IMR-90 (cell line): Measurements from ENCODE around the gene ARHGAP24. TPM values are rescaled to one million over a fixed set of nuclear protein-coding genes. Genes with fewer than 3 reads are reported as not detected.
A peak's percentile ranks its signal among the peaks of the same experiment; 100 is the strongest.

Experiments
- ATAC-seq: fragments of 200-7000 bp; cut with Tn5 transposase; 2 replicates; pipeline ENCODE4 v1.9.1; 2020; ENCODE audit warnings: low read depth, mild to moderate bottlenecking, moderate library complexity
- BruUV-seq: library from RNA; stranded (reverse); fragments of 400-500 nt; replicated peaks from 2 replicates; lab custom pipeline; 2021; lab: Mats Ljungman, UMichigan
- CTCF ChIA-PET: fragments of 300-600 bp; formaldehyde crosslinking; extraction: SDS; loops from one replicate; lab custom pipeline; 2021; ENCODE audit warnings: antibody characterized with exemption; lab: Yijun Ruan, JAX
- POLR2A ChIA-PET: fragments of 300-600 bp; sonication (Branson Sonifier 250); formaldehyde crosslinking; loops from one replicate; lab custom pipeline; 2022; ENCODE audit warnings: antibody characterized with exemption; ENCODE audit not compliant: unreplicated experiment; lab: Charles Lee
- DNase-seq: peaks from one replicate; pipeline ENCODE4 v3.0.0; 2013
- H2AFZ ChIP-seq: replicated peaks from 2 replicates; pipeline ENCODE3; 2013; ENCODE audit warnings: low read length, mild to moderate bottlenecking; ENCODE audit not compliant: poor library complexity
- H2AK5ac ChIP-seq: 2 replicates; pipeline ENCODE4 v1.6.1; 2013; ENCODE audit warnings: low read depth, low read length, inconsistent platforms
- H2AK9ac ChIP-seq: replicated peaks from 2 replicates; pipeline ENCODE3; 2013; ENCODE audit warnings: mild to moderate bottlenecking, low read depth, low read length, moderate library complexity; ENCODE audit not compliant: poor library complexity
- H2BK120ac ChIP-seq: 2 replicates; pipeline ENCODE4 v1.6.1; 2013; ENCODE audit warnings: low read depth, low read length, inconsistent platforms
- H2BK15ac ChIP-seq: 3 replicates; pipeline ENCODE4 v1.6.1; 2013; ENCODE audit warnings: low read depth, low read length, inconsistent platforms
- H2BK20ac ChIP-seq: 2 replicates; pipeline ENCODE4 v1.6.1; 2013; ENCODE audit warnings: low read depth, mild to moderate bottlenecking, inconsistent platforms, low read length, moderate library complexity
- H2BK5ac ChIP-seq: 2 replicates; pipeline ENCODE4 v1.6.1; 2013; ENCODE audit warnings: mild to moderate bottlenecking, low read depth, low read length, inconsistent platforms; ENCODE audit not compliant: poor library complexity, severe bottlenecking
- H3K14ac ChIP-seq: replicated peaks from 2 replicates; pipeline ENCODE4 v1.6.1; 2013; ENCODE audit warnings: low read depth, low read length, inconsistent platforms
- H3K18ac ChIP-seq: 2 replicates; pipeline ENCODE4 v1.6.1; 2013; ENCODE audit warnings: low read depth, low read length, control low read depth
- H3K23ac ChIP-seq: 2 replicates; pipeline ENCODE4 v1.6.1; 2013; ENCODE audit warnings: low read depth, low read length, inconsistent platforms
- H3K27ac ChIP-seq: 2 replicates; pipeline ENCODE4 v1.5.1; 2013; ENCODE audit warnings: mild to moderate bottlenecking, control low read depth, low read length; ENCODE audit not compliant: insufficient read depth
- H3K27me3 ChIP-seq: 2 replicates; pipeline ENCODE4 v1.6.1; 2013; ENCODE audit warnings: low read length; ENCODE audit not compliant: control insufficient read depth, insufficient read depth
- H3K36me3 ChIP-seq: 2 replicates; pipeline ENCODE4 v1.6.1; 2013; ENCODE audit warnings: low read length, mixed read lengths; ENCODE audit not compliant: control insufficient read depth, insufficient read depth
- H3K4ac ChIP-seq: 2 replicates; pipeline ENCODE4 v1.6.1; 2013; ENCODE audit warnings: low read depth, low read length, inconsistent platforms
- H3K4me1 ChIP-seq: 2 replicates; pipeline ENCODE4 v1.6.1; 2013; ENCODE audit warnings: low read length, mixed read lengths; ENCODE audit not compliant: control insufficient read depth, insufficient read depth
- H3K4me2 ChIP-seq: 2 replicates; pipeline ENCODE4 v1.6.1; 2013; ENCODE audit warnings: low read depth, mild to moderate bottlenecking, control low read depth, low read length, moderate library complexity
- H3K4me3 ChIP-seq: 2 replicates; pipeline ENCODE4 v1.5.1; 2013; ENCODE audit warnings: low read depth, mild to moderate bottlenecking, control low read depth, low read length, moderate library complexity; ENCODE audit not compliant: insufficient read depth
- H3K56ac ChIP-seq: 2 replicates; pipeline ENCODE4 v1.6.1; 2013; ENCODE audit warnings: low read length, inconsistent platforms; ENCODE audit not compliant: insufficient read depth; ENCODE audit errors: extremely low read depth
- H3K79me1 ChIP-seq, 2 experiments: 2 replicates each; pipeline ENCODE4 v1.6.1; 2013; ENCODE audit warnings: low read length in 2 of 2, inconsistent platforms in 1 of 2, low read depth in 1 of 2
- H3K9ac ChIP-seq: 2 replicates; pipeline ENCODE4 v1.6.1; 2013; ENCODE audit warnings: low read depth, low read length, control low read depth
- H3K9me1 ChIP-seq: 2 replicates; pipeline ENCODE4 v1.6.1; 2013; ENCODE audit warnings: low read length, inconsistent platforms; ENCODE audit not compliant: insufficient read depth
- H3K9me3 ChIP-seq: 2 replicates; pipeline ENCODE4 v1.6.1; 2013; ENCODE audit warnings: low read length; ENCODE audit not compliant: control insufficient read depth, insufficient read depth
- H4K20me1 ChIP-seq: 2 replicates; pipeline ENCODE4 v1.6.1; 2013; ENCODE audit warnings: low read length, inconsistent platforms; ENCODE audit not compliant: insufficient read depth
- H4K5ac ChIP-seq: 2 replicates; pipeline ENCODE4 v1.6.1; 2013; ENCODE audit warnings: mild to moderate bottlenecking, low read depth, low read length, control low read depth
- H4K8ac ChIP-seq, 2 experiments: 2 replicates each; pipeline ENCODE4 v1.6.1; 2013; ENCODE audit warnings: low read depth in 2 of 2, low read length in 2 of 2, control low read depth in 1 of 2, inconsistent platforms in 1 of 2
- H4K91ac ChIP-seq: 2 replicates; pipeline ENCODE4 v1.6.1; 2013; ENCODE audit warnings: low read depth, low read length, inconsistent platforms; ENCODE audit not compliant: insufficient read depth
- BHLHE40 ChIP-seq: fragments of 150-350 bp; IDR thresholded peaks from 2 replicates; pipeline ENCODE4 v1.6.1; 2016; ENCODE audit warnings: mild to moderate bottlenecking, low read depth, low read length
- CHD1 ChIP-seq: IDR thresholded peaks from 2 replicates; pipeline ENCODE4 v1.6.1; 2012; ENCODE audit warnings: low read depth, low read length, improper control_type of control experiment
- FOS ChIP-seq: fragments of 150-350 bp; IDR thresholded peaks from 2 replicates; pipeline ENCODE4 v1.6.1; 2016; ENCODE audit warnings: low read depth, low read length
- MXI1 ChIP-seq: IDR thresholded peaks from 2 replicates; pipeline ENCODE4 v1.6.1; 2012; ENCODE audit warnings: low read depth, mild to moderate bottlenecking, low read length, moderate library complexity, borderline replicate concordance
- RAD21 ChIP-seq: IDR thresholded peaks from 2 replicates; pipeline ENCODE4 v1.6.1; 2012; ENCODE audit warnings: low read length, improper control_type of control experiment
- RCOR1 ChIP-seq: IDR thresholded peaks from 2 replicates; pipeline ENCODE4 v1.6.1; 2012; ENCODE audit warnings: mild to moderate bottlenecking, low read length, improper control_type of control experiment; ENCODE audit not compliant: insufficient replicate concordance
- WGBS, 2 experiments: methylation state at CpG; one replicate each; pipeline versions ENCODE4 v1.1.5 to v1.1.7; 2013; ENCODE audit warnings: missing lambda C conversion rate in 2 of 2; ENCODE audit not compliant: insufficient read length in 1 of 2; ENCODE audit errors: extremely low coverage in 2 of 2; 5-methylcytosine and 5-hydroxymethylcytosine counted together
- dilution Hi-C: fragments of 300-500 bp; cut with HindIII; formaldehyde crosslinking; loops from one replicate; pipeline ENCODE4 v1.14.3; 2018; ENCODE audit warnings: low sequenced_read_pairs; ENCODE audit not compliant: unreplicated experiment
- in situ Hi-C: fragments of 300-500 bp; cut with MboI; formaldehyde crosslinking; loops from 3 replicates; pipeline ENCODE4 v1.14.3; 2019; ENCODE audit warnings: low sequenced_read_pairs, inconsistent platforms, mixed read lengths
- intact Hi-C: fragments of 100-400 bp; cut with micrococcal nuclease; formaldehyde crosslinking; loops from 2 replicates; pipeline ENCODE4 v1.10.0; 2022
- polyA plus RNA-seq, 3 experiments: library from polyadenylated mRNA; depleted of rRNA; stranded (reverse); fragments of >200 nt; gene quantifications; 2 replicates each; pipeline ENCODE4 v1.2.3, GENCODE V29; 2012; ENCODE audit warnings: low replicate concordance in 1 of 3
- total RNA-seq: library from RNA; depleted of rRNA; stranded (reverse); fragments of >200 nt; gene quantifications from 2 replicates; pipeline ENCODE4 v1.2.3, GENCODE V29; 2012
- TF ChIP-seq, protein P1 (sequence below): fragments of 150-350 bp; IDR thresholded peaks from 2 replicates; pipeline ENCODE4 v1.6.1; 2017; ENCODE audit warnings: mild to moderate bottlenecking, antibody characterized with exemption, low read length, low read depth

Gene ARHGAP24
- total and polyA plus RNA-seq, 2 of the 4 experiments (the other 2 are of a cell fraction), result 11.9 to 24.0 TPM

DNA sequence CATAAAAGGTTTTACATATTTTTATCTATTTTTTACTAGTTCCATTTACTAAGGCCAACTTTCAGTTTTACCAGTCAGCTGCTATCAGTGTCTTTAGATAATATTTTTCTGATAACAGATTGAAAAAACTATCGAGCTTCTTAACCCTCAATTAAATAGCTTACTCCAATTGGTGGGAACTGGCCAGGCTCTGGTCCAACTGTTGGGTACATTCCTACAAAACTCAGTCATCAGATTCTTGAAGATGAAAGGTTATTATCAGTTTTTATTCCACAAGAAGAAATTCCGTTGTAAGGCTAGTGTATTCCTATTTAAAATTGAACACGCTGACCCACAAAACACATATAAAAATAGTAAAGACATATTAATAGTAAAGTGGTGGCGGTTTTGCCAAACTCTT, 538.7 kb downstream of the ARHGAP24 start:
- no peak overlapping the region for H3K4me2 ChIP-seq
- H4K91ac ChIP-seq, result no peak overlapping the region
- no peak overlapping the region for H4K8ac ChIP-seq
- H2BK15ac ChIP-seq, result no peak overlapping the region
- H3K79me1 ChIP-seq, result no peaks in the 10 kb centered on the region
- no CpG with 5 or more reads among the region's 4 CpGs for WGBS, 2 experiments
- H3K9me1 ChIP-seq, result no peaks in the 10 kb centered on the region; the same call in 1 of the 2 replicates
- in situ Hi-C loops (no loop called here), intact Hi-C loops (no loop called here), dilution Hi-C loops (no loop called here)
- no peak for TF ChIP-seq CHD1
- TF ChIP-seq, protein P1, sequence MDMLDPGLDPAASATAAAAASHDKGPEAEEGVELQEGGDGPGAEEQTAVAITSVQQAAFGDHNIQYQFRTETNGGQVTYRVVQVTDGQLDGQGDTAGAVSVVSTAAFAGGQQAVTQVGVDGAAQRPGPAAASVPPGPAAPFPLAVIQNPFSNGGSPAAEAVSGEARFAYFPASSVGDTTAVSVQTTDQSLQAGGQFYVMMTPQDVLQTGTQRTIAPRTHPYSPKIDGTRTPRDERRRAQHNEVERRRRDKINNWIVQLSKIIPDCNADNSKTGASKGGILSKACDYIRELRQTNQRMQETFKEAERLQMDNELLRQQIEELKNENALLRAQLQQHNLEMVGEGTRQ, result no peak
- no peak for TF ChIP-seq RAD21
- no peak for TF ChIP-seq MXI1
- no peak for TF ChIP-seq BHLHE40
- TF ChIP-seq FOS, result no peak
- TF ChIP-seq RCOR1, result no peak
- H3K56ac ChIP-seq, result no peak overlapping the region
- no peak overlapping the region for H3K14ac ChIP-seq
- H2AK9ac ChIP-seq, result no peak overlapping the region
- no TSS peak for BruUV-seq
- ChIA-PET CTCF (no interaction called here), POLR2A (interaction anchor here (0.8 kb wide), 1 partner anchor 1200 kb away, joined by 5 read pairs; no protein-coding TSS in a partner anchor)
- H3K27me3 ChIP-seq, result no peaks in the 10 kb centered on the region
- H4K20me1 ChIP-seq, result no peaks in the 10 kb centered on the region
- H2BK5ac ChIP-seq, result no peak overlapping the region
- no peak overlapping the region for H2AFZ ChIP-seq
- H4K5ac ChIP-seq, result no peak overlapping the region
- H3K23ac ChIP-seq, result no peak overlapping the region
- no peak overlapping the region for H3K4me3 ChIP-seq
- no peak overlapping the region for H3K4ac ChIP-seq
- H3K18ac ChIP-seq, result no peak overlapping the region
- no peaks in the 10 kb centered on the region for H3K9me3 ChIP-seq
- H3K9ac ChIP-seq, result no peak overlapping the region
- peak; percentile 69 for DNase-seq
- no peak overlapping the region for H2BK20ac ChIP-seq
- peak; percentile 62 for ATAC-seq
- H3K36me3 ChIP-seq, result 0 out of 2 replicates have a peak, but pooled peaks cover 1% of the 10 kb centered on the region
- H2BK120ac ChIP-seq, result no peak overlapping the region
- no peak overlapping the region for H3K27ac ChIP-seq
- H3K4me1 ChIP-seq, result peaks cover 2% of the 10 kb centered on the region; the same call in 1 of the 2 replicates
- H2AK5ac ChIP-seq, result no peak overlapping the region
